Stimulated activated CD4-positive, alpha-beta T cell treated with anti-CD3 and anti-CD28 coated beads, Interleukin-15, amount 100 ng/mL, for 48 hours (primary cell): ENCODE data around the gene CLASRP.

Source experiments
- DNase-seq, 2 donors: peaks; one replicate each; pipeline ENCODE4 v3.0.0-alpha.2; 2020; ENCODE audit warnings: low read depth in 2 of 2

The CLASRP gene

DNA sequence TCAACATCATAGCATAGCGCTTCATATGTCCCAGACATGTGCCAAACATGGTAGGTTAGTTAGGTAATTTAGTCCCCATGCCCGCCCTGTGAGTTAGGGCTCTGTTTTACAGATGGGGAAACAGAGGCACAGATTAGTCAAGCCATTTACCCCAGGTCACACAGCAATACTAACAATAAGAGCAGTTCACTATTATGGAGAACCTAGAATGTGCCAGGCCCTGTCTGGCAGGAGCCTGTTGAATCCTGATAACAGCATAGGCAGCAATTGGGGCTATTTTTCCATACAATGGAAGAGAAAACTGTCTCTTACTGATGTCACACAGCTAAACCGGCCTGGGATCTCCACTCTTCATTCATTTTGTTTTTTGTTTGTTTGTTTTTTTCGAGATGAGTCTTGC lies 47.6 kb downstream of the CLASRP start:
- no peak for DNase-seq

DNA sequence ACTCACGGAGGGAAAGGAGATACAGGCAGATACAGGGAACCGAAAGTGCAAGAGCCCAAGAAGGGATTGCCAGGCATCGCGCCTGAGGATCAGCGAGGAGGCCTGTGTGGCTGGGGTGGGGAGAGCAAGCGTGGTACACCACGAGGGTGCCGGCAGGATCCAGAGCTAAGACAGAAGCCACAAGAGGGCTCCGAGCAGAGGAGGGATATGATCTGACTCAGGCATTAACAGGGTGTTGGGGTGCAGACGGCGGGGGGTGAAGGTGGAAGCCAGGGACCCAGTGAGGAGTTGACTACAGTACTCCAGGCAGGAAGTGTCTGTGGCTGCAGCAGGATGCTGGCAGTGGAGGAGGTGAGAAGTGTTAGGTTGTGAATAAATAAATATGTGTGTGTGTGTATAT lies 48.7 kb downstream of the CLASRP start:
- no peak for DNase-seq

DNA sequence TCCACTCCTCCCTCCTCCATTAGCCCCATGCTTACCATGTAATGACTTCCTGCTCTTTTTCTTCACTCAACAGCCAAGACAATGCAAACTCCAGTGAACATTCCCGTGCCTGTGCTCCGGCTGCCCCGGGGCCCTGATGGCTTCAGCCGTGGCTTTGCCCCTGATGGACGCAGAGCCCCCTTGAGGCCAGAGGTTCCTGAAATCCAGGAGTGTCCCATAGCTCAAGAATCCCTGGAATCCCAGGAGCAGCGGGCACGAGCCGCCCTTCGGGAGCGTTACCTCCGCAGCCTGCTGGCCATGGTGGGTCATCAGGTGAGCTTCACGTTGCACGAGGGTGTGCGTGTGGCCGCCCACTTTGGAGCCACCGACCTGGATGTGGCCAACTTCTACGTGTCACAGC lies 51.2 kb downstream of the CLASRP start:
- no peak for DNase-seq

DNA sequence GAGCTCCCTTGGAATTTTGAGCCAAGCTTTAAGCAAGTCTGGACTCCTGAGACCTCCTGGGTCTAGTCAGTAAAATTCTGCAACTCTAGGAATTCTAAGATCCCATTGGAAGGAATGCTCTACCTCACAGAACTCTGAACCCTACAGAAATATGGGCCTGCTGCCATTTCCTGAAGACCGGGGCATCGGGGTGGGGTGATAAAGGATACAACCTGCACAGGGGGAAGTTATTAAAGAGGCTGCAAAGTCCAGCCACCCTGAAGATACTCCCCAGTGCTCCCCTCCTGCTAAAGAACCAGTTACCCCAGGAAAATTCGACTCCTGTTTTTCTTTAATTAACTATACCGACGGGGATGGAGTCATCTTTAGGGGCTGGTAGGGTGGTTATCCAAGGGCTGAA lies 51.8 kb downstream of the CLASRP start:
- no peak for DNase-seq

DNA sequence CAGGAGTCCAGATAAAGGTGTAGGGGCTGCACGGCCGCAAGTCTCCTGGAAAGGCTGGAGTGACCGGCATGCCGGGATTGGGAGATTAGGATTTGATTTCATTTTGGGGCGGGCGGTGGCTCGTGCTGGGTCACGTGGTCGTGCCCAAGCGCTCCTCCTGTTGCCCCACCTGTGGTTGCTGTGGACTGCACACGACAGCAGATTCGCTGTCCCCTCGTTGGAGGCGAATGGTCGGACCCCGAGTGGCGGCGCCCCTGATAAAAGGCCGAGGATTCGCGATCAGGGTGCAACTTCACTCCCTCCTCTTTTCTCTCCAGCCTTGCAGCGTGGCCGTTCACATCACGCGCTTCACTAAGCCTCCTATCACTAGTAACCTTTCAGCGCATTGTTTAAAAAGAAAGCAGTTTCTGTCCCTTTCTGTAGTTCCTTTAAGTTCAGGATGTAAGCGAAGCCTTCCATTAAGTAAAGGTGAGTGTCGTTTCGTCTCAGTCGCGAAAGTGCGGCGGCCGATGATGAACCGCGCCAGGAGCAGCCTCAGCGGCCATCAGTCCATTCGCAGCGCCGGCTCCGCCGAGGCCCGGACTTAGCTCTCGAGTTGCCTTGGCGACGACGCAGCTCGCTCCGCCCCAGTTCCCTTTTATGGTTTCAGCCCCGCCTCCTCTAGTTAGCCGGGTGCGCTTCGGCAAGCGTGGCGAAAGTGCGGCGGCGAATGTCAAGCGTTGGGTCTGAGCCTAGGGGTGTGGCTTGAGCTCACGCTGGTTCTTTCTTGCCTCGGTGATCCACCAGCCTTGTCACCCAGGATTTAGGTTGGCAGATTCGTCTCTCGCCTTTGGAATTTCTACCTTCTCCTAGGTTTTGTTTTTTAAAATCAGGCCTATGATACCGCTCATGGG lies 52.4 kb downstream of the CLASRP start:
- peak; percentile 96 to 97 for DNase-seq

DNA sequence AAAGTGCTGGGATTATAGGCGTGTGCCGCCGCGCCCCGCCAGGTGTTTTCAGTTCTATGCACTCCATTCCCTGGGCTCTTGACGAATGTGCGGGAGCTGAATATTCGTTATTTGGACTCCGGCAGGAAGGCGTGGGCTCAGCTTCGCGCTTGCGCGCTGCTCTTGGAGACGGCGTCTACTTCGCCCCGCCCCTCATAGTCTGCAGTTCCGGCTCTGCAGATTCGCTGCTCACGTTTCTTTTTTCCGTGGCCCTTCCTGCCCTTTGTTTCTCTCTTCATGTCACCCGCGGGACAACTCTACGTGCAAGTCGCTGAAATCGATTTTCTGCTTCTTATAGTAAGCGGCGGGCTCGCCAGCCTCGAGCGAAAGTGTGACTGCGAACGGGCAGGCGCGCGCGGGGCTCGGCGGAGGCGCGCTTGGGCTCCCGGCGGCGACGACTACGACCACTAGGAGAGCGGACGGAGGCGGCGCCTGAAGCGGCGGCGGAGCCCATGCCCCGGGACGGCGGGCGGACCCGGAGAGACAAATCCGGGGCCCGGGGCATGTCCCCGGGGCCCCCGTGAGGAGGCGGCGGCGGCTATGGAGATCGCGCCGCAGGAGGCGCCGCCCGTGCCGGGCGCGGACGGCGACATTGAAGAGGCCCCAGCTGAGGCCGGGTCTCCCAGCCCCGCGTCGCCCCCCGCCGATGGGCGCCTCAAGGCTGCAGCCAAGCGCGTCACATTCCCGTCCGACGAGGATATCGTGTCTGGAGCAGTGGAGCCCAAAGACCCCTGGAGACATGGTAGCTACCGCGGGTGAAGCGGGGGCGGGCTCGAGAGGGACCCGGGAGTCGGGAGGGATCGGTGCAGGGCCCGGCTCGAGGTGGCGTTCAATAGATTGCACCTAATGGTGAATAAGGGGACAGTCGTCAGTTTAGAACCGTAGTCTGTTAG lies 54.2 kb downstream of the CLASRP start, which contains the start of gene PPP1R37:
Gene PPP1R37 (plus strand): TSS at position 433 of the 932 bp plus-strand sequence. CDS start 147 bp downstream, at position 580.
- peak; percentile 85 to 88 for DNase-seq

DNA sequence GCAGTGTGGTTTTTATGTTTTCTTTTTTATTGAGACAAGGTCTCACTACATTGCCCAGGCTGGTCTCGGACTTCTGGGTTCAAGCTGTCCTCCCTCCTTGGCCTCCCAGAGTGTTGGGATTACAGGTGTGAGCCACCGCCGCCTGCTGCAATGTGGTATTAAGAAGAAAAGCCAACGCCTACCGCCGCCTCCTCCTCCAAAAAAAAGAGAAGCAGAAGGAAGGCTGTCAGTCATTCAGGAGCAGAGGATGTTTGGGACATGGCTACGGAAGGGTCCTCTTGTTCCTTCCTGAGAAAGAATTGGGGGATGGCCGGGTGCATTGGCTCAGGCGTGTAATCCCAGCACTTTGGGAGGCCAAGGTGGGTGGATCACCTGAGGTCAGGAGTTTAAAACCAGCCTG lies 55.3 kb downstream of the CLASRP start:
- DNase-seq: no peak

DNA sequence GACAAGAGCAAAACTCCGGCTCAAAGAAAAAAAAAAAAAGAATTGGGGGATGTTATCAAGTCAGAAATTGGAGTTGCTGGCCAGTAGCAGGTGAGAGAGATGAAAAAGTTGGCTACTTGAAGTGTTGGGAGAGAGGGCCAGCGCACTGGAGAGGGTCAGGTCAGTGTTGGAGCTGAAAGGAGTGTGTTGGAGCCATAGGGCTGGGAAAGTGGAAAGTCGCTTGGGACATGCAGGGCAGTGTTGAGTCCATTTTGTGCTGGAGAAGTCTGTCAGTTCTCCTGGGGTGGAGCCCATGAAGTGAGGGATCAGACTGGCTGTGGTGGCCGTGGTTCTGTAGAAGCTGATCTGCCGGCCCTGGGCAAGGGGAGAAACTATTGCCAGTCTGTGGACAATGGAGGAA lies 55.9 kb downstream of the CLASRP start:
- no peak for DNase-seq

DNA sequence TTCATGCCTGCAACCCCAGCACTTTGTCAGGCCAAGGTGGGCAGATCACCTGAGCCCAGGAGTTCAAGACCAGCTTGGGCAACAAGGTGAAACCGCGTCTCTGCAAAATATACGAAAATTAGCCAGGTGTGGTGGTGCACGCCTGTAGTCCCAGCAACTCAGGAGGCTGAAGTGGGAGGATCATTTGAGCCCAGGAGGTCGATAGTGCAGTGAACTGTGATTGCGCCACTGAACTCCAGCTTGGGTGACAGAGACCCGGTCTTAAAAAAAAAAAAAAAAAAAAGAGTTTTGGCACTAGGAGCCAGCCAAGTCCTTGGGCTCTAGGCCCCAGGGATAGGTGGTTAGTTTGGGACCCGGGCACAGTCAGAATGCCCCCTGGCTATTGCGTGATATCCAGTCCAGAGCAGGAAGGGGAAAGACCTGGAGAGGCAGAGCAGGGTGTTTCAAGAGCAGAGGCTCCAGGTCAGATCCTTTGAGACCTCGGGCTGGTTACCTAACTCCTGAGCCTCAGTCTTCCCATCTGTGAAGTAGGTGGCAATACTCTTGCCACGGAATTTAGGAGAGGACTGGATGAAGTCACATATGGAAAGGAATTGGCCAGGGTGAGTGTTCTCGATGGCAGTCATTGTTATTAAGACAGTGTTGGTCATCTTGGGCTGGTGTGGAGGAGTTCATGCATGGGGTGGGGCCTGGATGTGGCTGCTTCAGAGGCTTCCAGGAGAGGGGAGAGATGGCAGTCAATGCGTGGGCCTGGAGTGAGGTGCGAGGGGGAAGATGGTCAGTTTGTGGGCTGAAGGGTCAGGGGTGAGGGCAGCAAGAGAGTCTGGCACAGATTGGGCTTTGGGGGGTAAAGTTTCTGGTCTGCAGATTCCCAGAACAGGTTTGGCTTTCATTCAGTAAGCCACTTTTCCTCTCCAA lies 56.9 kb downstream of the CLASRP start:
- no peak for DNase-seq

DNA sequence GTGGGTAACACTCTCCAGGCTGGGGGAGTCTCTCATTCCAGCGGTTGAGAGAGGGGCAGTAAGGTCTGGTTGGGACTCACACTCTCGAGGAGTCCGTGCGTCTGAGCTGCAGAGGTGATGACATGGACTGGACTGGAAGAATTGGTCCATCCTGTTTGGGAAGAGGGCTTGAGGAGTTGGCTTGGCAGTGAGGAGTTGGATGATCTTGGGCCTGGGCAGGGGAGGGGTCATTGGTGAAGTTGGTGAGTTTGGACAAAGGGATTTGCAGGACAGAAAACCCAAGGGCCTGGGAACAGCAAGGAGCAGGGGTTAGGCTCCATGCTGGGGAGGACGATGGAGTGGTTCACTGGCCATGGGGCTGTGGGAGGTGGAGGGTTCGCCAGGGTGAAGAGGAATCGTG lies 57.9 kb downstream of the CLASRP start:
- no peak for DNase-seq

DNA sequence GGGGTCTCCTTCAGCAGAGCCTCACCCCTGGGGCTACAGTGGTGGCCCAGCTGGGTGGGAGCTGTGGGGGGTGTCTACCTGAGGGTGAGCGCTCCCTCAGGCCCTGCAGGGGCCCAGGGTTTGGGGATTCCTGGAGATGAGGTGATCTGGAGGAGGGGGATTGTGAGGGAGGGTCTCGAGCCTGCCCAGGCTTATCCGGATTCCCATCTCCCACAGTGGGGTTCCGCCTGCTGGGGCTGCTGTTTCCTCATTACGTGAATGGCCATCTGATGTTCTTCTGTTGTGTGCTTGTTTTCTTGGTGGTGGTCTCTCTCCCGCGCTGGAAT lies 58.6 kb downstream of the CLASRP start:
- no peak for DNase-seq

DNA sequence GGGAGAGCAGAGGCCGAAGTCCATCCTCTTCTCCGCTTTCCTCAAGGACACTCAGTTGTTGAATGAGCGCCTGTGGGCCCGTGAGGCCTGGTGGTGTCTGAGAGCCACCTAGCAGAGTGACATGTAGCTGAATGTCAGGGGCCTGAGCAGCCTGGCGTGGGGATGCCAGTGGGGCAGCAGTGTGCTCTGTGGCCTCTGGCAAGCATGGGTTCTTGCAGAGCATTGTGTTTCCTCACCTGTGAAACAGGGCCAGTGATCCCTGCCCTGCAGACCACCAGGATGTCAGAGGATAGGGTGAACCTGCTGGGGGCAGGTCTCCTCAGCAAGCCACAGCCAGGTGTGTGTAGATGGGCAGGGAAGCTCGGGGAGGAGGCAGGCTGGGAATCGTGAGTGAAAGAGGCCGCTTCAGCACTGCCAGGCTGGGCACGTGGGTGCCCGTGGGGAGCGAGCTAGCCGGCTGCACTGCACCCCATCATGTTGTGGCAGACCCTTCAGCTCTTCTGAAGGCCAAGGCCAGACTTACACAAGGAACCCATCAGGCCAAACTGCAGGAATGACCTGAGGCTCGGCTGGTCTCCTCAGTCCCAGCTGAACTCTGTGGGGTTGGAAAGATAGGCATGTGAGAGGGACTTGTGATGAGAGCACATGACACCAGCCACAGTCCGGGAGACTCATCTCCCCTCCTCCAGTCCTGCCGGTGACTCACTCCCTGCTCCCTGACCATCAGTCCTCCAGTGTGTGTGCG lies 59.1 kb downstream of the CLASRP start:
- no peak for DNase-seq

DNA sequence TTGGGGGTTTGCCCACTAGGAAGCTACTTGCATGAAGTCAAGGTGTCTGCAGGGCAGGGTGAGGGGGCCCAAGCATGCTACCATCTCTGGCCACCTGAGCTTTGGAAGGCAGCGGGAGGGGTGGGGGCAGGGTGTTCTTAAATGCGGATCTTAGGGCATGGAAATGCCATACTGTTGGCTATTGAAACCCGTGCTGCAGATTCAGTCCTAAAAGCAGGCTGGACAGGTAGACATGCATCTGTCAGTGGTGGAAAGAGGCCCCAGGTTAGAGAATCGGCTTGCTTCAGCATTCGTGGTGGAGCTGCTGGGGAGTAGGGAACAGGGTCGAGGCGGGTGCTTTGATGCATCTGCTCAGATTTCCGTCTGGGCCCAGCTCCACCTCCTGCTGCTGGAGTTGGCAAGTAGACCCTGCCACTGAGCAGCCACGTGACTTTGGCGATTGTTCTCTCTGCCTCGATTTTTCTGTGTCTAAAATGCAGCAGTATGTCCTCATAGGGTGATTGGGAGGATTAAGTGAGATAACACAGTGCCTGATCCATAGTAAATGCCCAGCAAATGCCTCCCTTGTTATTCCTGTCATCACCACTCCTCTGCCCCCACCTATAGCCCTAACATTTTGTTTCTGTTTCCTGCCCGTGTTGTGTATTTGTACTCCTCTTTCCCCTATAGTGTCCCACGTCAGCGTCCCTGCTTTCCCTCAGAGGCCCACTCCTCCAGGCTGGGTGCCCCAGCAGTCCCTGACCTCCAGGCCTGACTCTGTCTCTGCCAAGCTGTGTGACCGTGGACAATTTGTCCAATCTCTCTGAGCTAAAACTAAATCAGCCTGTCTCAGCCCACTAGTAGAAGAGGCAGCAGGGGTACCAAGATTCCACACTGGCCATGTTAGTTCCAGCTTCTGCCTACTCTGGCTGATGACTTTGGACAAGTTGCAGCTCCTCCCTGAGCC lies 59.9 kb downstream of the CLASRP start:
- DNase-seq: no peak

DNA sequence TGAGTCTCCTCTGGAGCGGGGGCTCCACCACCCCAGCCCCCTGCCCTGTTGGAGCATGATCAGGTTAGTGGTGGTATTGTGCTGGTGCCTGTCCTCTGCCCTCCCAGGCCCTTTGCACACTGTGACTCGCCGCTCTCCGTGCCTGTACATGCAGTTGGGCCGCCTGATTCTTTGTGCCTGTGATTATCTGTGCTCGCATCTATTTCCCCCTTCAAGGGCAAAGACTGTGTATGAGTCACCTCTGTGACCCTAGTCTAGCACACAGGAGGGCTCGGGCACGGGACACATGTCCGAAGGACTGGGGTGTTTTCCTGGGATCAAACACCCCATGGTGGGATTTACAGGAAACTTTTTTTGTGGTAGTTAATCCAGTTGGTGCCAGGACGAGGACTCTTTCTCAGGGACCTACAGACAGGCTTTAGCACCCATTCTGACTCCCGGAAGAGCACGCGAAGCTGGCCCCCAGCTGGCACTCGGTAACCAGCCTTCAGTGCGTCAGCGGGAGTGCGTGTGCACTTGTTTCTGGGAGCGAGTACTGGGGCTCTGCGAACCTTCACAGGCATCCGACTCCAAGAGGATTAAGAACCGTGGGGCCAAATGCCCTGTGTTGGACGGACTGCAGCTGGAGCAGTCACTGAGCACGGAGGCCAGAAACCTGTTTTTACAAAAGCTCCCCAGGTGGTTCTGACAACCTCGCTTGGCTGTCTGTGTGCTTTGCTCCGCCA lies 60.8 kb downstream of the CLASRP start:
- DNase-seq: no peak

DNA sequence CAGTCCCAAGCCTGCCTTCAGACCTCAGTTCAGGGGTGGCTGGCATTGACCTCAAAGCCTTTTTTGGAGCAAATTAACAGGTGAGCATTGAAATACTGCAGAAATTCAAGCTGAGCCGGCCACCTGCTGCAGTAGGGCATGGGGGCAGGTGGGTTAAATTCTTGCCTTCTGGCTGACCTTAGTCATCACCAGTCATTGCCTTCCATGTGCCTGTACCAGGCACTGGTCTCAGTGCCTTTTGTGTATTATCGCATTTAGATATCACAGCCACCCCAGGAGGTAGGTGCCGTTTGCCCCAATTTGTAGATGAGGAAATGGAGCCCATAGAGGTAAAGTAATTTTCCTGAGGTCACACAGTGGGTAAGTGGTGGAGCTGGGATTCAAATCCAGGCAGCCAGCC lies 61.4 kb downstream of the CLASRP start:
- DNase-seq: no peak

DNA sequence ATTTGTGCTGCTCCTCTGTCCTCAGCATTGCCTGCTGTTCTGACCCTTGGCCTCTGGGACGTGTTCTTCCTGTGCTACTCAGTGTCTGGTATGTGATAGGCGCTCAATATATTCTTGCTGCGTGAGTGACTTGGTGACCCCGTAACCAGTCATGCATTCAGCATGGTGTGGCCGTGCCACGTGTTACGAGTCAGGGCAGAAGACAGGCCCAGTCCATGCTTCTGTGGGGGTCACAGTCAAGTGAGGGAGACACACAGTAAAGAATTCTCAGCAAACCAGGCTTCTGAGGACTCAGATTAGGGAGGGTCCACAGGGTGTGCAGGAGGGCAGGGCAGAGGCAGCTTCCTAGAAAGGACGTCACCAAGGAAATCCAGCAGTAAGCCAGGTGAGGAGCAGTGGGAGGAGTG lies 62.0 kb downstream of the CLASRP start:
- DNase-seq: no peak

DNA sequence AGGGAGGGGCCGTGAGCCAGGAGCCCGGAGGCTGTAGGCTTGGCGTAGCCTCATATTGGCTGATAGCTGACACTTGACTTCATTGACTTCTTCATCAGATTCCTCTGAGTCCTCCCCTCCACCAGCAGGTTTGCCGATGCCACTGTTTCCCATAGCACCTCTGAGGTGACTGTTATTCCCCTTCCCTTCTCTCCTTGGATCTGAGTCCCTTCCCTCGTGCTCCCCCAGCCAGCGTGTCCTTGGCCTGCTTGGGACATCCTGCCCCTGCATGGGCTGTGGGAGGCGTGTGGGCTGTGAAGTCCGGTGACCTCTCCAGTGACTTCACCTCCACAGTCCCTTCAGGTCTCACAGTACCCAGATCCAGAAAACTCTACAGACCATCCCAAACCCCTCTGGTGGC lies 63.0 kb downstream of the CLASRP start:
- DNase-seq: no peak

DNA sequence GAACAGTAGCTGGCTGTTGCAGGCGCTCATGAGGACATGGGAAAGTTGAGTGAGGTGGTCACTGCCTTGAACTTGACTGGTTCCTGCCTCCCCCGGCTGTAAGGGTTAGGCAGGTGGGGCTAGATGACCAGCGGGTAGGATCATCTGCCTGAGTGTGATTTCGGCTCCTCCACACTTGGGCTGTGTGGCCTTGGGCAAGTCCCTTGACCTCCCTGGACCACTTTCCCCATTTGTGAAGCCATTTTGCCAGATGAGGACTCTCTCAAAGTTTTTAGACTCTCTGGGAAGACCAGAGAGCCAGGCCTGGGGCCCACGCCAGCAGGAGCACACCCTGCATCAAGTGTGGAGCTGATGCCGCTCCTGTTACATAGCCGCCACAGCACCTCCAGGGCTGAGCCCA lies 63.6 kb downstream of the CLASRP start:
- DNase-seq: no peak

DNA sequence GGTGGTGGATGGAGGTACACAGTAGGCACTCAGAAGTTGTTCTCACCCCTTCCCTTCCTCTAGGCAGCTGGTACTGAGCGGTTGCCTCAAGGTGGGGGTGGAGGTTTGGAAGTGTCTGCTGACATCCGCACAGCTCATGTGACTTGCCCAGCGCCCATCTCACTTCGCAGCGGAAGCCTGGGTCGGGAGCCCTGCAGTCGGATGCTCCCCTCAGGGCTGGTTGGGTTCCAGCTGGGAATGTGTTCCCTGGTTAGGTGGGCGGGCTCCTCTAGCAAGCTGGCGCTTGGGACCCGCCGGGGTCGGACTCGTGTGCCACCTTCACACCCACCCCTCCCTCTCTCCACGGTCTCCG lies 64.3 kb downstream of the CLASRP start:
- no peak for DNase-seq
